ENCODE data around the gene GIT2.

GIT2 gene

DNA sequence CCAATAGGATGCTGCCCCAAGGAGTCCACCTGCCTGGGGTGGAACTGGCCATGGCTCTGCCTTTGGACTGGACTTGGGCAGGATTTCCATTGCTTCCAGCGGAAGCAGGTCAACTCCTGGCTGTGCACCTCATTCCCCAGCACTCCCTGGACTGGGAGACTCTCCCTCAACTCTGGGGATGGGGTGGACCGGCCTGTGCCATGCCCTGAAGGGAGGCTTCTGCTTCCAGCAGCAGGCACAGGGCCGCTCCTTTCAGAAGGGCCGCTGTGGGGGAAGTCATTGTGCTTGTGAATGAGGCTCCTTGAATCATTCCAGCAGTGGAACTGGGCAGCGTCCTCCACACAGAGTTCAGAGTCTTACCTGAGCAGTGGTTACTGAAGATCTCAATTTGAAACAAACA is 73.1 kb downstream of the GIT2 start:
- Mint-ChIP-seq H3K4me3 (no peak overlapping the region), H3K27me3 (no peaks in the 10 kb centered on the region), H3K27ac (no peak overlapping the region), H3K36me3 (ENCODE audit: low read depth) (peaks cover 98% of the 10 kb centered on the region), H3K9me3 (no peaks in the 10 kb centered on the region), H3K4me1 (ENCODE audit: low read depth) (no peaks in the 10 kb centered on the region)
- intact Hi-C loops (cut with micrococcal nuclease): no loop called here

DNA sequence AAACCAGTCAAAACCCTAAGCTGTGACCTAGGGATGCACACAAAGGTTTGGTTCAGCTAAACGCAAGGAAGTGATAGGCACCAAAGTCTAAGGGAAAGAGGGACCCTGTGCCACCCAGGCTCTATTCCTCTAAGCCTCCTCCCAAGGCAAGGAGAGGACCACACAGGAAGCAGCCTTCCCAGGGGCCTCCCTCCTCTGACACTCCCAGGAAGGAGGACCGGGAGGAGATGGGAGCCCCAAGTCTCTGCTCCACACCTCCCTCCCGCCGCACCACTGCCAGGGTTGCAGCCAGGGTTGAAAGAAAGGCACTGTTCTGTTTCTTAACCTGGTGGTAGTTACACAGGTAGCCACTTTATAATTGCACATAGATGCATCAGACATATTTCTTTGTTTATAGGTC is 74.2 kb downstream of the GIT2 start:
- Mint-ChIP-seq H3K9me3 (no peaks in the 10 kb centered on the region), H3K4me3 (no peak overlapping the region), H3K27me3 (no peaks in the 10 kb centered on the region), H3K27ac (no peak overlapping the region), H3K36me3 (ENCODE audit: low read depth) (peaks cover 98% of the 10 kb centered on the region), H3K4me1 (ENCODE audit: low read depth) (no peaks in the 10 kb centered on the region)
- intact Hi-C loops (cut with micrococcal nuclease): no loop called here

DNA sequence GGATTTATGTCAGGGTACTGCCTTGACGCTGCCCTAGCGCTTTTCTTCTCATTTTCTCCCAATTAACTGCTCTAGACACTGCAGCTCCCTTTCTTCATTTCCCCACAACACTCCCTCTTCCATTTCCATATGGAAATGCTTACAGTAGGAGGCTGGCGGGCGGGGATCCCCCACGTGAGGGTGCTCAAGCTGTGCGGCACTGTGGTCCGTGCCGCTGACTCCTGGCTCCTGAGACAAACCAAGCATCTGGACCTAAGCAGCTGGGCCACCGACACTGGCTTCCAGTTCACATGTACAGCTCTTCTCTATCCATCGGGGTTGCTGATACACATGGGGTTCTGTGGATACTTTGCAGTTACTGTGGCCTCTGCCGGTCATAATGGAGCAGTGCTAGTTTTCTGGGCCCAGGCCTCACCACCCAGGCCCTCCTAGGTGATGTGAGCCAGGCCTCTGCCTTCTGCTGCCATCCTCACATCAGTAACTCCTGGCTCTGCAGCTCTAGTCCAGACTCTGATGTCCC is 75.8 kb downstream of the GIT2 start:
- Mint-ChIP-seq H3K9me3 (no peaks in the 10 kb centered on the region), H3K36me3 (ENCODE audit: low read depth) (peaks cover 98% of the 10 kb centered on the region), H3K27ac (no peak overlapping the region), H3K4me1 (ENCODE audit: low read depth) (no peaks in the 10 kb centered on the region), H3K4me3 (no peak overlapping the region), H3K27me3 (no peaks in the 10 kb centered on the region)
- intact Hi-C loops (cut with micrococcal nuclease): no loop called here

DNA sequence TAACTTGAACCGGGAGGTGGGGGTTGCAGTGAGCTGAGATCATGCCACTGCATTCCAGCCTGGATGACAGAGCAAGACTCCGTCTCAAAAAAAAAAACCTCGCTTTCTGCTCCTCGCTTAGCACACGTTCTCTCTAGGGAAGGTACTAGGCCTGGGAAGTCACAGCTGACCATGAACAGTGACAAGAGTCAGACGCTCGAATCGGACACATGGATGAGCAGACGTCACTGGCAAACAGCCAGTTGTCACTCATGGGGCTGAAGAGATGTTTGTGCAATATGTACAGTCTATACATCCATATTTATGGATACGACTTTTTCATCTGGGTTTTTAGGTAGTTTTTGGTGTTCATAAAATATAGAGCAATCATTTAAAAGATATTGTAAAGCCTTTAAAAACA is 76.7 kb downstream of the GIT2 start:
- no peak overlapping the region for H3K27ac Mint-ChIP-seq
- peaks cover 98% of the 10 kb centered on the region for H3K36me3 Mint-ChIP-seq (ENCODE audit: low read depth)
- intact Hi-C loops (cut with micrococcal nuclease): no loop called here

DNA sequence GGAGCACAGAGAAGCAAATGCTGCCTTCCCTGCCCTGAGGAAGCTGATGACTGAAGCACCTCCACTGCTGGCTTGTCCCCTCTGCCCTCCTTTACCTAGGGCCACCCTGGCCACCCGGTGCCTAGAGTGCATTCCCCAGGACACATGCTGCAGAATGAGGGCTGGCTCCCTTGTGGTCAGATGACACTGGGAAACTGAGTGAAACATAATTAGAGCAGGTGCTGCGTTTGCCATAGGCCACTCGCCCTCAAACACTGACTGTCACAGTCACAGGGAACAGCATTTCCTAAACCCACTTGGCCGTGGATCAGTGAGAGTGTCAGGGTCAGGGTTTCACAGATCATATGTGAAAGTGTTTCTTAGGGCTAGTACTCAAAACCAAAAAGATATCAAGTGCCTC is 80.1 kb downstream of the GIT2 start:
- no peak overlapping the region for H3K4me3 Mint-ChIP-seq
- H3K4me1 Mint-ChIP-seq (ENCODE audit: low read depth): no peaks in the 10 kb centered on the region
- intact Hi-C loops (cut with micrococcal nuclease): no loop called here

More for the DNA sequence above, 76.7 kb downstream of the GIT2 start:
- no peaks in the 10 kb centered on the region for H3K27me3 Mint-ChIP-seq
- no peak overlapping the region for H3K4me3 Mint-ChIP-seq
- no peaks in the 10 kb centered on the region for H3K9me3 Mint-ChIP-seq
- H3K4me1 Mint-ChIP-seq (ENCODE audit: low read depth): no peaks in the 10 kb centered on the region

DNA sequence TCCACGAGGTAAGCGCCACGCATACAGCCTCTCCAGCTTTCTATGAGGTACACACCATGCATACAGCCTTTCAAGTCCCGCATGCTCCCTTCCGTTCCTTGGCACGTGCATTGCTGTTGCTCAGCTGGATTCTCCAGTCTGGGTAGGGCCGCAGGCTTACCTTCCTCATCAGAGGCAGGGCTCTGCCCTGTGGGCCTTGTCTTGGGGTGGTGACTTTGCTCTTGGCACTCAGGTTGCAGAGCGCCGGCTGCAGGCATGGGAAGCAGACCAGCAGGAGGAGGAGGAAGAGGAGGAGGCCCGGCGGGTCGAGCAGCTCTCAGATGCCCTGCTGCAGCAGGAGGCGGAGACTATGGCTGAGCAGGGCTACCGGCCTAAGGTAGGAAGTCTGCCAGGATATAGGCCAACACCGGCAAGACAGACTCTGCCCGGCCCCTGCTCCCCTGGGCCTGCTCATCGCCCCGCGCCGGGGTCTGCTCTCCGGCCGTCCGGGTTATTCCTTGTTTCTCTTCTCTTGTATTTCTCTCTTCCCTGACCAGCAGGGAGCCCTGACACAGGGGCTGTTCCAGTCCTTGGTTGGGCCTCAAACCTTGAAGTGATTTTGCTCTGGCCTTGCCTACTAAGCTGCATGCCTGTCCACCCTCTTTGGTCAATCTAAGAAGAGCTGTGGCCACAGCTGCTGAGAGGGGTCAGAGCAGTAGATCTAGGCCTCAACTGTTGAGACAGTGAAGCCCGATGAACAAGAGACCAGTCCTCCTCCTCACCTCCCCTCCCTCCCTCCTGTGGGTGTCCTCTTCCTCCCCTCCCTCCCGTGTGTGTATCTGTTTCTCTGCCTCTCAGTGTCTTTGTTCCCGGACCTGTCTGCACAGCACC is 80.8 kb downstream of the GIT2 start:
- no peaks in the 10 kb centered on the region for H3K27me3 Mint-ChIP-seq
- intact Hi-C loops (cut with micrococcal nuclease): no loop called here
- H3K9me3 Mint-ChIP-seq: no peaks in the 10 kb centered on the region
- H3K4me3 Mint-ChIP-seq: no peak overlapping the region
- no peaks in the 10 kb centered on the region for H3K4me1 Mint-ChIP-seq (ENCODE audit: low read depth)
- H3K36me3 Mint-ChIP-seq (ENCODE audit: low read depth): peaks cover 100% of the 10 kb centered on the region
- no peak overlapping the region for H3K27ac Mint-ChIP-seq

More for the DNA sequence above, 80.1 kb downstream of the GIT2 start:
- no peak overlapping the region for H3K27ac Mint-ChIP-seq
- H3K36me3 Mint-ChIP-seq (ENCODE audit: low read depth): peaks cover 100% of the 10 kb centered on the region
- H3K9me3 Mint-ChIP-seq: no peaks in the 10 kb centered on the region
- no peaks in the 10 kb centered on the region for H3K27me3 Mint-ChIP-seq

DNA sequence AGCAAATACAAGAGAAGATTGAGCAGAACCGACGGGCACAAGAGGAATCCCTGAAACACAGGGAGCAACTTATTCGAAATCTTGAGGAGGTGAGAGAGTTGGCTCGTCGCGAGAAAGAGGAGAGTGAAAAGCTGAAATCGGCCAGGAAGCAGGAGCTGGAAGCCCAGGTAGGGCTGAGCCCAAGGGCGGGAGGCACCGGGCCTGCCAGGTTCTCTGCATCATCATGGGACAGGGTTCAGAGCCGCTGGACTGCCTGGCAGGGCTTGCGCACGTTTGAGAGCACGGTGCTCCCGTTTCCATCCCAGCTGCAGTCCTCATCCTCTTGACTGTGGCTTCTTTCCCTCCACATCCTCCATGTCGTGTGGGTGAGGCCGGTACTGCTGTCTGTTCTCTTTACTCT is 81.7 kb downstream of the GIT2 start:
- Mint-ChIP-seq H3K9me3 (no peaks in the 10 kb centered on the region), H3K27me3 (no peaks in the 10 kb centered on the region), H3K36me3 (ENCODE audit: low read depth) (peaks cover 100% of the 10 kb centered on the region), H3K4me1 (ENCODE audit: low read depth) (no peaks in the 10 kb centered on the region), H3K27ac (no peak overlapping the region), H3K4me3 (no peak overlapping the region)
- intact Hi-C loops (cut with micrococcal nuclease): no loop called here

DNA sequence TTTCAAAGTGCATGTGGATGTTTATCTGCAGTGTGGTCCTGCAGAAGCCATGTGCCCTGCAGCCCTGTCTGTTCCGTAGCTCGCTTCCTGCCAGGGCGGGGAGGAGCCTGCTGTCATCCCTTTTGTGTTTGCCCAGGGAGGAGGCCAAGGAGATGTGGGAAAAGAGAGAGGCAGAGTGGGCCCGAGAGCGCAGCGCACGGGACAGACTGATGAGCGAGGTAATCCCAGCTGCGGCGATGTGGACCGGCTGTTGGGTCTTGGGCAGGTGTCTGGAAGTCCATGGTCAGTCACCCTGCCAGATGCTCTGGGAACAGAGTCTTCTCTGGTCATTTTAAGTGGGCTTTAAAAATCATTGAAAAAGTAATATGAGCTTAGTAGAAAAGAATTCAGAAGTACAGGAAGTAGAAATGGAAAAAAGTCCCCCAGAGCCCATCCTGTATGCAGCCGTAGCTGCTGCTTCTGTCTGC is 83.3 kb downstream of the GIT2 start:
- Mint-ChIP-seq H3K9me3 (no peaks in the 10 kb centered on the region), H3K27me3 (no peaks in the 10 kb centered on the region), H3K36me3 (ENCODE audit: low read depth) (peaks cover 100% of the 10 kb centered on the region), H3K4me3 (no peak overlapping the region), H3K27ac (no peak overlapping the region), H3K4me1 (ENCODE audit: low read depth) (no peaks in the 10 kb centered on the region)
- intact Hi-C loops (cut with micrococcal nuclease): no loop called here

DNA sequence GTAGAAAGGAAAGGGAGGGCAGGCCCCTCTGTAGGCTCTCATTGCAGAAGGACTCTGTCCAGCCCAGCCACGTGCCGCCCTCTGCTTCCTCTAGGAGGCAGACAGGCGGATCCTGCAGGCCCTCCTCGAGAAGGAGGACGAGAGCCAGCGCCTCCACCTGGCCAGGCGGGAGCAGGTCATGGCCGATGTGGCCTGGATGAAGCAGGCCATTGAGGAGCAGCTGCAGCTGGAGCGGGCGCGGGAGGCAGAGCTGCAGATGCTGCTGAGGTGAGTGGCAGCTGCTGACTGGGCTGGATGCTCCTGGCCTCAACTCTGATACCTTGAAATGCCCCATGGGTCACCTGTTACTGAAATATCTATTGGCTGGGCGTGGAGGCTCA is 85.2 kb downstream of the GIT2 start:
- Mint-ChIP-seq H3K36me3 (ENCODE audit: low read depth) (peaks cover 100% of the 10 kb centered on the region), H3K4me1 (ENCODE audit: low read depth) (peaks cover 4% of the 10 kb centered on the region), H3K27me3 (no peaks in the 10 kb centered on the region), H3K4me3 (no peak overlapping the region), H3K27ac (no peak overlapping the region), H3K9me3 (no peaks in the 10 kb centered on the region)
- intact Hi-C loops (cut with micrococcal nuclease): no loop called here

DNA sequence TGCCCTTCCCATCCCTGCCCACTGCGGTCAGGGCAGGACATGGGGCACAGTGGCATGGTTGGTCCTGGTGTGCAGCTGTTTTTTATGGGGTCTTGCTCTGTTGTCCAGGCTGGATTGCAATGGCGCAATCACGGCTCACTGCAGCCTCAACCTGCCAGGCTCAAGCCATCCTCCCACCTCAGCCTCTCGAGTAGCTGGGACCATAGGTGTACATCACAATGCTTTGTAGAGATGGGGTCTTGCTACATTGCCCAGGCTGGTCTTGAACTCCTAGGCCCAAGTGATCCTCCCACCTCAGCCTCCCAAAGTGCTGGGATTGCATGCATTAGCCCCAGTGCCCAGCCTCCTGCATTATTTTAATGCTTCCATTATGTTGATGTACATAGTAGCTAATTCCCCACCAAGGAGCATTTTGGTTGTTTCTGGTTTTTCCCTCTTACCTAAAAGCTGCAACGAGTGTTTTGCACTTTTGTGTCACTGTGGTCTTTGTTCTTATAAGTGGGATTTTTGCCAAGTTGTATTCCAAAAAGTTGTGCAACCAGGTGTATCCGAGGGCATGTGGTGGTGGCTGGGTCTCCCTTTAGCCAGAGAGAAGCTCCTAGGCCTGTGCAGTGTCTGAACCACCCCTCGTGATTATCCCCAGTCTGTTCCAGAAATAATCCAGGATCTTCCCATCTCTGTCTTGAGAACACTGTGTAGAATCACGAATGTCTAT is 85.8 kb downstream of the GIT2 start:
- no peaks in the 10 kb centered on the region for H3K27me3 Mint-ChIP-seq
- H3K9me3 Mint-ChIP-seq: no peaks in the 10 kb centered on the region
- no peak overlapping the region for H3K27ac Mint-ChIP-seq

DNA sequence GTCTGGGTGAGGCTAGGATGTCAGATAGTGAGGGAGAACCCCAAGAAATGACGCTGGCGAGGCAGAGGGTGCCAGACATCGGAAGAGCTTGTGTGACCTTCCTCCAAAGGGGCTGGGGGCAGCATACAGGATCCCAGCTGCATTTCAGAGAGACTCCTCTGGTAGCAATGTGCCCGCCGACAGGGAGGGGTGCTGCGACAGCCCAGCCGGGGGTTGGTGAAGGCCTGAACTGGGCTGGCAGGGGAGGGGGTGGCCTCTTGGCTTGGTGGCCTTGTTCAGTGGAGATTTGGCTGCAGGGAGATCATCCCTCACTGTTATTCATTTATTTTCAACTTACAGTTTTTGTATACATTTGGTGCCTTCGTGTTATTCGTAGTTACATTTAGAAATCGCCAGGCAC is 90.9 kb downstream of the GIT2 start:
- Mint-ChIP-seq H3K36me3 (ENCODE audit: low read depth) (peaks cover 81% of the 10 kb centered on the region), H3K27me3 (no peaks in the 10 kb centered on the region), H3K9me3 (no peaks in the 10 kb centered on the region), H3K4me3 (no peak overlapping the region), H3K4me1 (ENCODE audit: low read depth) (peaks cover 24% of the 10 kb centered on the region), H3K27ac (no peak overlapping the region)
- intact Hi-C loops (cut with micrococcal nuclease): loop anchor here (10.0 kb wide), 1 partner anchor 50 kb away; no protein-coding TSS in a partner anchor

More for the DNA sequence above, 85.8 kb downstream of the GIT2 start:
- intact Hi-C loops (cut with micrococcal nuclease): no loop called here
- peaks cover 100% of the 10 kb centered on the region for H3K36me3 Mint-ChIP-seq (ENCODE audit: low read depth)
- H3K4me3 Mint-ChIP-seq: no peak overlapping the region
- H3K4me1 Mint-ChIP-seq (ENCODE audit: low read depth): peaks cover 4% of the 10 kb centered on the region

DNA sequence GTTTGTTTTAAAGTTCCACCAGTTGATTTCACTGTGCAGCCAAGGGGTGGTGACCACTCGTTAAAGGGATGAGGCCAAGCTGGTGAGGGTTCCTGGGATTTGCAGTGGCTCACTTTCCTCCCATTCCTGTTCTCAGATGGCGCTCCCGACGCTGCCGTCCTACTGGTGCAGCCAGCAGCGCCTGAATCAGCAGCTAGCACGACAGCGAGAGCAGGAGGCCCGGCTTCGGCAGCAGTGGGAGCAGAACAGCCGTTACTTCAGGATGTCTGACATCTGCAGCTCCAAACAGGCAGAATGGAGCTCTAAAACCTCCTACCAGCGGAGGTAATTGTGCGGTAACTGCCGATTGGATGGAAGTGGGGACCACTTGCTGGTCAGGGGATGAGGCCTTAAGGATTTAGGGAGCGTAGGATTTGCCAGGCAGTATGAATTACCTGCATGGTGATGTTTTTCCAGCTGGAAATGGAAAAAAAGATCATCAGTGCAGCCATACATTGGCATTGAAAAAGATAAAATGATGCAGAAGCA is 93.2 kb downstream of the GIT2 start:
- peaks cover 28% of the 10 kb centered on the region for H3K4me1 Mint-ChIP-seq (ENCODE audit: low read depth)
- H3K36me3 Mint-ChIP-seq (ENCODE audit: low read depth): peaks cover 62% of the 10 kb centered on the region
- H3K4me3 Mint-ChIP-seq: no peak overlapping the region
- H3K27me3 Mint-ChIP-seq: no peaks in the 10 kb centered on the region
- no peaks in the 10 kb centered on the region for H3K9me3 Mint-ChIP-seq
- no peak overlapping the region for H3K27ac Mint-ChIP-seq
- intact Hi-C loops (cut with micrococcal nuclease): loop anchor here (10.0 kb wide), 1 partner anchor 48 kb away; no protein-coding TSS in a partner anchor

DNA sequence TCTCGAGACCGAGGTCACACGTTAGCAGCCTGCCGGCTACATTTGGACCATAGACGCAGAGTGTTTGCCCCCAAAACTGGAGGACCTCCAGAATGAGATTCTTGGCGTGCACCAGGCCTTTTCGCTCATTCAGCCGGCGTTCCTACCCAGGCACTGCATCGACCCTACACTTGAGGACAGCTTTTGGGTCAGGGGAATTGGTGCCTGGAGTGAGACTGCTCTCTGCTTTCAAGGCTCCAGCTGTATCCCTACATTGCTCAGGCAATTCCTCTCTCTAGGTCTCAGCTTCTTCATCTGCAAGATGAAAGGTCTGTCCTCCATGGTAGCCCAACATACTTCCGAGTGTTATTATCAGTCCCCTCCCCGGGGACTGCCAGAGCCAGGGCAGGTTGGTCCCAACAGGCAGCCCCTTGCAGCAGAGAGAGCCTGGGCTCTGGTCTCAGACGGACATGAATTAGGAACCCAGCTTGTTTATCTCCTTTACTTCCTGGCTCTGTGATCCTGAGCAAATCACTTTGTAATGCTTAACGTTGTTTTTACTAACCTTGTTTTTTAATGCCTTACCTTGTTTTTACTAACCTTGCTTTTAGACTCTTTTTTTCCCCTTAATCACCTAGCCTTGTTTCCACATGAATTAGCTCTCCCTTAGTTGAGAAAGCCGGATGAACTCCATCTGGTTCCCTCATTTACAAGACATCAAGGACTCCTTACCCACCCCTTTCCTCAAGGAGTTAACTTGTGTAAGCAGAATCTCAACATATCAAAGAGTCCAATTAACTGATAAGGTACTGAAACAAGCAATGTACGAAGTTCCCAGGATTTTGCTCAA is 95.2 kb downstream of the GIT2 start:
- no peaks in the 10 kb centered on the region for H3K9me3 Mint-ChIP-seq
- H3K4me1 Mint-ChIP-seq (ENCODE audit: low read depth): peaks cover 24% of the 10 kb centered on the region
- no peaks in the 10 kb centered on the region for H3K27me3 Mint-ChIP-seq
- intact Hi-C loops (cut with micrococcal nuclease): loop anchor here (10.0 kb wide), 1 partner anchor 46 kb away; no protein-coding TSS in a partner anchor
- peak overlapping the region; percentile 94 for H3K4me3 Mint-ChIP-seq
- peaks cover 42% of the 10 kb centered on the region for H3K36me3 Mint-ChIP-seq (ENCODE audit: low read depth)
- H3K27ac Mint-ChIP-seq: peak overlapping the region; percentile 94
